ENCODE measurements around the gene IGF2.

GRCh38 chr11:2091112-2091746 is 48.0 kb downstream of the IGF2 start:
- TF ChIP-seq CTCF (IDR thresholded peaks at IDR 0.05) (no peak), POLR2A (IDR thresholded peaks at IDR 0.05) (no peak)

Data from thyroid gland (tissue), 4 donors.